ENCODE results near the gene ARPC1A.

ARPC1A gene

DNA sequence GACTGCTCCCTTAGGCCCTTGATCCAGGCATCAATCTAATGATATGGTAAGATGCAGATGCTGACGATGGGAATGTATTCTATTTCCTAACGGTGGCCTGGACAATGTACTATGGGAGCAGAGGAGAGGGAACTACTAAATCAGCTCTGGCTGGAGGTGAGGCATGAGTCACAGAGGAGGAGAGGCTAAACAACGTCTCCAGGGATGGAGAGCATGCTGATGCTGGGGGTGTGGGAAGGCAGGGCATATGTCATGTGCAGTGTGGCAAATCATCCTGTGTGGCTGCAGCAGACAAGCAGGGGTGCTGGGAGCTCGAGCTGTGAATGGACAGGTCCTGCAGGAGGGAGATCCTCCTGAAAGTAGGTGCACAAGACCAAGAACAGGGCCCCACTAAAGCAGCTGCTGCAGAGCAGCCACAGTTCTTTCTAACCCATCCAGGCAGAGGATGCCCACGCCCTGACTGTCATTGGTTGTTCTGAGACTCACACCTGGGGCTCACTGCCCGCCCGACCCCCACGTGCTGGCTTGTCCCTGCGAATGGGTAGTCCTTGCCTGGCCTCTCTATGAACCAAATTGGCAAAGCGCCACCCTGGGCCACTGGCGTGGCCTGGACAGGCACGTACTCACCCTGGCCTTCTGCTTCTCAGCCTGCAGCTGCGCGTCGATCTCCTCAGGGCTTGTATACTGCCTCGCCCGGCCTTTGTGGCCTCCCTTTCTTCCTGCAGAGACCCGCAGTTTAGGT lies 78.7 kb downstream of the ARPC1A start:
- Histone ChIP-seq H3K4me2 (ENCODE audit: low read length) (no peak overlapping the region), H3K4me1 (ENCODE audit: low read length) (peaks cover 12% of the 10 kb centered on the region), H3K27ac (ENCODE audit: low read length) (no peak overlapping the region), H3K36me3 (replicated peaks; ENCODE audit: low read depth, low read length) (peaks cover 38% of the 10 kb centered on the region), H3K9ac (ENCODE audit: low read length) (no peak overlapping the region), H3K4me3 (ENCODE audit: low read length) (no peak overlapping the region), H3K27me3 (ENCODE audit: low read depth, low read length) (no peaks in the 10 kb centered on the region), H3K79me2 (ENCODE audit: low read length) (peaks cover 65% of the 10 kb centered on the region), H4K20me1 (ENCODE audit: insufficient read depth, low read length) (peaks cover 26% of the 10 kb centered on the region), H2AFZ (ENCODE audit: low read depth, low read length) (no peak overlapping the region), H3K9me3 (ENCODE audit: insufficient read depth, low read length) (no peaks in the 10 kb centered on the region)
- no peak for TF ChIP-seq EZH2phosphoT487 (IDR thresholded peaks at IDR 0.05; ENCODE audit: low read depth)
- no peak for TF ChIP-seq CTCF (IDR thresholded peaks at IDR 0.05; ENCODE audit: low read depth, low read length)

- no peak overlapping the region for H3K4me3 ChIP-seq (ENCODE audit: low read length)
- no peaks in the 10 kb centered on the region for H3K9me3 ChIP-seq (ENCODE audit: insufficient read depth, low read length)
- peaks cover 70% of the 10 kb centered on the region for H3K79me2 ChIP-seq (ENCODE audit: low read length)
- H3K36me3 ChIP-seq (replicated peaks; ENCODE audit: low read depth, low read length) = peaks cover 33% of the 10 kb centered on the region
- no peaks in the 10 kb centered on the region for H3K27me3 ChIP-seq (ENCODE audit: low read depth, low read length)
- no peak overlapping the region for H3K9ac ChIP-seq (ENCODE audit: low read length)
- H2AFZ ChIP-seq (ENCODE audit: low read depth, low read length) = no peak overlapping the region
- peaks cover 15% of the 10 kb centered on the region for H3K4me1 ChIP-seq (ENCODE audit: low read length)
- H3K4me2 ChIP-seq (ENCODE audit: low read length) = no peak overlapping the region
- no peak for TF ChIP-seq CTCF (IDR thresholded peaks at IDR 0.05; ENCODE audit: low read depth, low read length)
- TF ChIP-seq EZH2phosphoT487 (IDR thresholded peaks at IDR 0.05; ENCODE audit: low read depth) = no peak
- H3K27ac ChIP-seq (ENCODE audit: low read length) = no peak overlapping the region
- H4K20me1 ChIP-seq (ENCODE audit: insufficient read depth, low read length) = peaks cover 23% of the 10 kb centered on the region
These were observed 79.3 kb downstream of the ARPC1A start for GRCh38 chr7:99404977-99405320.

GRCh38 chr7:99406557-99406956 lies 80.9 kb downstream of the ARPC1A start:
- H2AFZ ChIP-seq (ENCODE audit: low read depth, low read length) = no peak overlapping the region
- peak overlapping the region; percentile 99 for H3K9ac ChIP-seq (ENCODE audit: low read length)
- H3K27ac ChIP-seq (ENCODE audit: low read length) = no peak overlapping the region
- H3K36me3 ChIP-seq (replicated peaks; ENCODE audit: low read depth, low read length) = peaks cover 29% of the 10 kb centered on the region
- TF ChIP-seq CTCF (IDR thresholded peaks at IDR 0.05; ENCODE audit: low read depth, low read length) = no peak
- TF ChIP-seq EZH2phosphoT487 (IDR thresholded peaks at IDR 0.05; ENCODE audit: low read depth) = no peak
- H3K4me3 ChIP-seq (ENCODE audit: low read length) = peak overlapping the region; percentile 91; the same call in 1 of the 2 replicates
- peaks cover 17% of the 10 kb centered on the region for H3K4me1 ChIP-seq (ENCODE audit: low read length)
- H4K20me1 ChIP-seq (ENCODE audit: insufficient read depth, low read length) = peaks cover 23% of the 10 kb centered on the region
- H3K9me3 ChIP-seq (ENCODE audit: insufficient read depth, low read length) = no peaks in the 10 kb centered on the region
- no peaks in the 10 kb centered on the region for H3K27me3 ChIP-seq (ENCODE audit: low read depth, low read length)
- peaks cover 82% of the 10 kb centered on the region for H3K79me2 ChIP-seq (ENCODE audit: low read length)
- peak overlapping the region; percentile 96 for H3K4me2 ChIP-seq (ENCODE audit: low read length)

GRCh38 chr7:99407872-99408378 lies 82.2 kb downstream of the ARPC1A start:
- no peak for TF ChIP-seq CTCF (IDR thresholded peaks at IDR 0.05; ENCODE audit: low read depth, low read length)
- TF ChIP-seq EZH2phosphoT487 (IDR thresholded peaks at IDR 0.05; ENCODE audit: low read depth) = no peak
- peaks cover 23% of the 10 kb centered on the region for H4K20me1 ChIP-seq (ENCODE audit: insufficient read depth, low read length)
- H3K79me2 ChIP-seq (ENCODE audit: low read length) = peaks cover 82% of the 10 kb centered on the region
- H3K4me1 ChIP-seq (ENCODE audit: low read length) = peaks cover 17% of the 10 kb centered on the region
- H3K9me3 ChIP-seq (ENCODE audit: insufficient read depth, low read length) = no peaks in the 10 kb centered on the region
- peaks cover 32% of the 10 kb centered on the region for H3K36me3 ChIP-seq (replicated peaks; ENCODE audit: low read depth, low read length)
- H3K9ac ChIP-seq (ENCODE audit: low read length) = peak overlapping the region; percentile 99
- H3K4me3 ChIP-seq (ENCODE audit: low read length) = peak overlapping the region; percentile 91
- no peaks in the 10 kb centered on the region for H3K27me3 ChIP-seq (ENCODE audit: low read depth, low read length)
- peak overlapping the region; percentile 84 for H3K27ac ChIP-seq (ENCODE audit: low read length)
- peak overlapping the region; percentile 96 for H3K4me2 ChIP-seq (ENCODE audit: low read length)
- no peak overlapping the region for H2AFZ ChIP-seq (ENCODE audit: low read depth, low read length)
